Measurements from ENCODE around the gene SPDYE18.
"Not testable (repeated sequence)": the region's sequence is repeated elsewhere in the genome, so short reads cannot be mapped to it uniquely, and the experiment has no call there.

The SPDYE18 gene

GRCh38 chr7:77062557-77062956 lies at the start of gene SPDYE18:
Gene SPDYE18, minus strand, starts transcription at chr7:77062558. Its CDS starts 2,046 bp downstream, at chr7:77060512.
- DNase-seq, result not testable (repeated sequence)

- not testable (repeated sequence) for DNase-seq
These were observed 46.0 kb upstream of the SPDYE18 start for GRCh38 chr7:77108362-77108761.

GRCh38 chr7:77107659-77108058 lies 45.3 kb upstream of the SPDYE18 start:
- DNase-seq, result not testable (repeated sequence)

- not testable (repeated sequence) for DNase-seq
These were observed 43.5 kb upstream of the SPDYE18 start for GRCh38 chr7:77105904-77106303.

- not testable (repeated sequence) for DNase-seq
These were observed 40.3 kb upstream of the SPDYE18 start for GRCh38 chr7:77102671-77103070.

- not testable (repeated sequence) for DNase-seq
These were observed 38.8 kb upstream of the SPDYE18 start for GRCh38 chr7:77101187-77101586.

GRCh38 chr7:77100501-77100900 lies 38.1 kb upstream of the SPDYE18 start:
- DNase-seq, result not testable (repeated sequence)

GRCh38 chr7:77092301-77092700 lies 29.9 kb upstream of the SPDYE18 start:
- DNase-seq, result not testable (repeated sequence)

- not testable (repeated sequence) for DNase-seq
These were observed 19.8 kb upstream of the SPDYE18 start for GRCh38 chr7:77082192-77082591.

GRCh38 chr7:77080236-77080635 lies 17.9 kb upstream of the SPDYE18 start:
- DNase-seq, result not testable (repeated sequence)

GRCh38 chr7:77079624-77080023 lies 17.3 kb upstream of the SPDYE18 start:
- not testable (repeated sequence) for DNase-seq

- not testable (repeated sequence) for DNase-seq
These were observed 16.8 kb upstream of the SPDYE18 start for GRCh38 chr7:77079112-77079511.

GRCh38 chr7:77077060-77077459 lies 14.7 kb upstream of the SPDYE18 start:
- DNase-seq, result not testable (repeated sequence)

- DNase-seq, result not testable (repeated sequence)
These were observed 12.5 kb upstream of the SPDYE18 start for GRCh38 chr7:77074786-77075396.

- DNase-seq, result not testable (repeated sequence)
These were observed 8.8 kb upstream of the SPDYE18 start for GRCh38 chr7:77071108-77071507.

- DNase-seq, result not testable (repeated sequence)
These were observed 3.5 kb upstream of the SPDYE18 start for GRCh38 chr7:77065869-77066268.

GRCh38 chr7:77063732-77064131 lies 1.4 kb upstream of the SPDYE18 start:
- not testable (repeated sequence) for DNase-seq

GRCh38 chr7:77032261-77032660 lies 30.1 kb downstream of the SPDYE18 start, which contains the start of gene SPDYE17:
Gene SPDYE17, minus strand, starts transcription at chr7:77032361. Its CDS starts 1,791 bp downstream, at chr7:77030570.
- DNase-seq, result not testable (repeated sequence)

GRCh38 chr7:77026349-77026748 lies 36.0 kb downstream of the SPDYE18 start:
- DNase-seq, result not testable (repeated sequence)

GRCh38 chr7:77010074-77010680 lies 52.2 kb downstream of the SPDYE18 start:
- not testable (repeated sequence) for DNase-seq

- not testable (repeated sequence) for DNase-seq
These were observed 54.4 kb downstream of the SPDYE18 start for GRCh38 chr7:77008000-77008399.

GRCh38 chr7:77006127-77007110 lies 55.9 kb downstream of the SPDYE18 start:
- not testable (repeated sequence) for DNase-seq
